Measurements from ENCODE around the gene GREB1L. TPM values are rescaled to one million over a fixed set of nuclear protein-coding genes. Genes with fewer than 3 reads are reported as not detected.
A peak's percentile ranks its signal among the peaks of the same experiment; 100 is the strongest.

Gene GREB1L
- total RNA-seq, 1 donor from 2014 or later, result 0.70 TPM

DNA sequence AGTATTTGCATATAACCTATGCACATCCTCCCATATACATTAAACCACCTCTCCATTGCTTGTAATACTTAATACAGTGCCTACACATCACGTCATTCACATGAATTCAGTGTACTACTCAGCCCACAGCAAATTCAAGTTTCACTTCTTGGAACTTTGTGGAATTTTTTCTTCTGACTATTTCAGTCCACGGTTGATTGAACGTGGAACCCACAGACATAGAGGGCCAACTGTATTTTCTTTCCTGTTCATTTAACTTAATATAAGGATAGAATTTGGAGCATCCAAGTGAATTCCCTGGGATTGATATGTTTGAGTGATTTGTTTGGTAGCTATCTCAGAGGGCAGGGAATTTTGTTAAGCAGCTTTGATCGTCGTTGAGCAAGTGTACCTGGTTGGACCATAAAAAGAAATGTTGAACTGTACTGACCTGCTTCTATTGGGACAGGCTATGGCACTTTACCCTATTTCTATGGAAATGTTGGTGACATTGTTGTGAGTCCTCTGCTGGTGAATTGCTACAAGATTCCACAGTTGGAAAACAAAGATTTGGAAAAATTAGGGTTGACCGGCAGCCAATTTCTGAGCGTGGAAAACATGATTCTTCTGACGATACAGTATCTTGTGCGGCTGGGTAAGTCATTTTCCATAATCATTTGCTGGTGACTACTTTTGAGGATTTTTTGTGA is 201.9 kb downstream of the GREB1L start:
- DNase-seq (ENCODE audit: extremely low spot score, unreplicated experiment), result no peak
- no peaks in the 10 kb centered on the region for H3K9me3 Mint-ChIP-seq (ENCODE audit: unreplicated experiment)
- H3K4me3 Mint-ChIP-seq (ENCODE audit: unreplicated experiment), result no peak overlapping the region
- H3K27me3 Mint-ChIP-seq (ENCODE audit: unreplicated experiment), result peaks cover 48% of the 10 kb centered on the region
- no peaks in the 10 kb centered on the region for H3K36me3 Mint-ChIP-seq (ENCODE audit: unreplicated experiment)
- no peak overlapping the region for H3K27ac Mint-ChIP-seq (ENCODE audit: unreplicated experiment)
- no peaks in the 10 kb centered on the region for H3K4me1 Mint-ChIP-seq (ENCODE audit: unreplicated experiment)
- TF ChIP-seq, protein P1, sequence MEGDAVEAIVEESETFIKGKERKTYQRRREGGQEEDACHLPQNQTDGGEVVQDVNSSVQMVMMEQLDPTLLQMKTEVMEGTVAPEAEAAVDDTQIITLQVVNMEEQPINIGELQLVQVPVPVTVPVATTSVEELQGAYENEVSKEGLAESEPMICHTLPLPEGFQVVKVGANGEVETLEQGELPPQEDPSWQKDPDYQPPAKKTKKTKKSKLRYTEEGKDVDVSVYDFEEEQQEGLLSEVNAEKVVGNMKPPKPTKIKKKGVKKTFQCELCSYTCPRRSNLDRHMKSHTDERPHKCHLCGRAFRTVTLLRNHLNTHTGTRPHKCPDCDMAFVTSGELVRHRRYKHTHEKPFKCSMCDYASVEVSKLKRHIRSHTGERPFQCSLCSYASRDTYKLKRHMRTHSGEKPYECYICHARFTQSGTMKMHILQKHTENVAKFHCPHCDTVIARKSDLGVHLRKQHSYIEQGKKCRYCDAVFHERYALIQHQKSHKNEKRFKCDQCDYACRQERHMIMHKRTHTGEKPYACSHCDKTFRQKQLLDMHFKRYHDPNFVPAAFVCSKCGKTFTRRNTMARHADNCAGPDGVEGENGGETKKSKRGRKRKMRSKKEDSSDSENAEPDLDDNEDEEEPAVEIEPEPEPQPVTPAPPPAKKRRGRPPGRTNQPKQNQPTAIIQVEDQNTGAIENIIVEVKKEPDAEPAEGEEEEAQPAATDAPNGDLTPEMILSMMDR (IDR thresholded peaks at IDR 0.05), result no peak

DNA sequence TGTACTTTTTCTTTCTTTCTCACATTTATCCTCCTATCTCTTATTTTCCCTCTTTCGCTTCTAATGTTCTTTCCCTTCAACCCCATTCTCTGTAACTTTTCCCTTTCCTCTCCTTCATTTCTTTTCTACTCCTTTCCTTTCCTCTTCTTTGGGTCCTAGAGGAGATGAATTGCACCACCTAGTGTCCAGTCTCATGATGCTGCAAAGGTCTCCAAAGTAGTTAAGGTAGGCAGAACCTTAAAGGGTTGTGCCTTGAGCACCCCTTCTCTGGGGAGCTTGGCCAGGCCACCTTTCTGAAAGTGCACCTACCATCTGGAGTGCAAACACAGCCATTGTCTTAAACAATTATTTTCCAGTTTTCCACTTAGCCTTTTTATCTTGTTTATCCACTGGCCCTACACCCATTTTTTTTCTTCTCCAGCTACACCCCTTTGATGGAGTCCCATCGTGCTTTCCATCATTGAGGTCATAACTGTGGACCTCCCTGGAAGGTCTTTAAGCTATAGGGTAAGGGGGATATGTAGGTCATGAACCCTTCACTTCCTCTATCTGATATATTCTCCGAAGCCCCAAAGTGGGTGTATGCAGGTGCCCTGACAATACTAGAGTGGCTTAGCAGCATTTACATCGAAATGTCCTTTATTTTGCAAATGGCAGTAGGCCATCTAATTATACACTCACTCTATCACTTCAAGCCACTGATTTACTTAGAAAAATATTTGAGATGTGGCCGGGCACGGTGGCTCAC is 202.6 kb downstream of the GREB1L start:
- H3K27ac Mint-ChIP-seq (ENCODE audit: unreplicated experiment), result no peak overlapping the region
- no peak for DNase-seq (ENCODE audit: extremely low spot score, unreplicated experiment)

DNA sequence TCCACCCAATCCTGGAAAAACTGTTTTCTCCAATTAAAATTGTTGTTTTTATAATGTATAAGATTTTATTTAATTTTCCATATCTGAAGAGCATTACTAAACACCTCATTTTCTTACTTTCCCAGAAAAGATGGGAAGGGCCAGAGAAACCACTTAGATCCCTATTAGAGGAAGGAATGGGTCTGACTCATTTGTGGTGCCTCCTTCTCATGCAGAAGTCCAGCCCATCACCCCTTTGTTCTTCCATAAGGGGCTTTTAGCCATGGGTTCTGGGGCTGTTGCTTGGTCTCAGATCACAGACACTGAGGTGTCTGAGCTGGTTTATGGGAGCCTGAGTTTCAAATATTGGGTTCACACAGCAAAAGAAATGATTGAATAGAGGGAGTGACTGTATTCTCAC is 206.3 kb downstream of the GREB1L start:
- H3K9me3 Mint-ChIP-seq (ENCODE audit: unreplicated experiment), result no peaks in the 10 kb centered on the region
- no peak overlapping the region for H3K4me3 Mint-ChIP-seq (ENCODE audit: unreplicated experiment)
- H3K27ac Mint-ChIP-seq (ENCODE audit: unreplicated experiment), result no peak overlapping the region
- no peaks in the 10 kb centered on the region for H3K36me3 Mint-ChIP-seq (ENCODE audit: unreplicated experiment)
- TF ChIP-seq, protein P1 (IDR thresholded peaks at IDR 0.05), result no peak
- H3K27me3 Mint-ChIP-seq (ENCODE audit: unreplicated experiment), result peaks cover 42% of the 10 kb centered on the region
- peaks cover 4% of the 10 kb centered on the region for H3K4me1 Mint-ChIP-seq (ENCODE audit: unreplicated experiment)
- no peak for DNase-seq (ENCODE audit: extremely low spot score, unreplicated experiment)

More for the DNA sequence above, 202.6 kb downstream of the GREB1L start:
- Mint-ChIP-seq H3K27me3 (ENCODE audit: unreplicated experiment) (peaks cover 54% of the 10 kb centered on the region), H3K9me3 (ENCODE audit: unreplicated experiment) (no peaks in the 10 kb centered on the region), H3K4me3 (ENCODE audit: unreplicated experiment) (no peak overlapping the region), H3K4me1 (ENCODE audit: unreplicated experiment) (no peaks in the 10 kb centered on the region), H3K36me3 (ENCODE audit: unreplicated experiment) (no peaks in the 10 kb centered on the region)
- TF ChIP-seq, protein P1 (IDR thresholded peaks at IDR 0.05), result peak; percentile 81

DNA sequence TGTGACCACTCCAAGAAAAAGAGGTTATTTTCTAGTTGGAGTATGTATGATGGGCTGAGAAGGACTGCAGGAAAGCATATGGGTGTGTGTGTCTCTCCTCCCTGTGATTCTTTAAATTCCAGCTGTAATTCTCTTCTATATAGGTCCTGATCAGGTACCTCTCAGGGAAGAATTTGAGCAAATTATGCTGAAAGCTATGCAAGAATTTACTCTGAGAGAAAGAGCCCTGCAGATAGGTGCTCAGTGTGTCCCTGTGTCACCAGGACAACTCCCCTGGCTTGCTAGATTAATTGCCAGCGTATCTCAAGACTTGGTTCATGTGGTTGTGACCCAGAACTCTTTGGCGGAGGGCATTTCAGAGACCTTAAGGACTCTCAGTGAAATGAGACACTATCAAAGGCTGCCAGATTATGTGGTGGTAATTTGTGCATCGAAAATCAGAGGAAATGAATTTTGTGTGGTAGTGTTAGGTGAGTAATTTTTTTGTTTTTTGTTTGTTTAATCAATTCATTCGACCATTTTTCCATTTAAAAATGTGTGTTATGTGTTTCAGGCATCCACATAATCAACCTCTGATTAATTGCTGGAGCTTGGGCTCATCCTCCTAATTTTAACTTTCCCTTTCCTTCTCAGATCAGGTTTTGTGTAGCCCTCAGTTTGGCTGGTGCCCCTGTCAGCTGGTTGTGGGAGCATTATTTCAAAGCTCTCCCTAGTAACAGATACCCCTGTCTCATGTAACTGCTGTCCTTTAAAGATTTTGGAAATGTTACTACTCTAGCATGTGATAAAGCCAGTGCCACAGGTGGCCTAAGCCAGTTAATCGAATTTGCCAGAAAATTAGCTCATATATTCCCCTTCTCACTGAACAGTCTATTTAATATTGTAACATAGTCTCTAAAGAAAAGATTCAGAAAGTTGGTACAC is 207.6 kb downstream of the GREB1L start:
- H3K27me3 Mint-ChIP-seq (ENCODE audit: unreplicated experiment), result peaks cover 39% of the 10 kb centered on the region
- H3K9me3 Mint-ChIP-seq (ENCODE audit: unreplicated experiment), result no peaks in the 10 kb centered on the region
- no peaks in the 10 kb centered on the region for H3K36me3 Mint-ChIP-seq (ENCODE audit: unreplicated experiment)
- H3K4me1 Mint-ChIP-seq (ENCODE audit: unreplicated experiment), result peaks cover 4% of the 10 kb centered on the region
- DNase-seq (ENCODE audit: extremely low spot score, unreplicated experiment), result no peak
- no peak overlapping the region for H3K4me3 Mint-ChIP-seq (ENCODE audit: unreplicated experiment)
- TF ChIP-seq, protein P1 (IDR thresholded peaks at IDR 0.05), result no peak
- H3K27ac Mint-ChIP-seq (ENCODE audit: unreplicated experiment), result no peak overlapping the region

Measured in osteocyte (in vitro differentiated cells).